GM21447 (cell line): ENCODE results near the gene UTS2.

Experiments used
- ATAC-seq: cut with Tn5 transposase; IDR thresholded peaks from one replicate; pipeline ENCODE4 v1.9.1; 2021; ENCODE audit not compliant: unreplicated experiment

UTS2 gene, protein sequence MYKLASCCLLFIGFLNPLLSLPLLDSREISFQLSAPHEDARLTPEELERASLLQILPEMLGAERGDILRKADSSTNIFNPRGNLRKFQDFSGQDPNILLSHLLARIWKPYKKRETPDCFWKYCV

GRCh38 chr1:7852804-7853683, at the start of gene UTS2:
TSS of gene UTS2 (minus strand) at chr1:7853065. CDS start at chr1:7853003, 62 bp downstream.
- no peak for ATAC-seq

DNA sequence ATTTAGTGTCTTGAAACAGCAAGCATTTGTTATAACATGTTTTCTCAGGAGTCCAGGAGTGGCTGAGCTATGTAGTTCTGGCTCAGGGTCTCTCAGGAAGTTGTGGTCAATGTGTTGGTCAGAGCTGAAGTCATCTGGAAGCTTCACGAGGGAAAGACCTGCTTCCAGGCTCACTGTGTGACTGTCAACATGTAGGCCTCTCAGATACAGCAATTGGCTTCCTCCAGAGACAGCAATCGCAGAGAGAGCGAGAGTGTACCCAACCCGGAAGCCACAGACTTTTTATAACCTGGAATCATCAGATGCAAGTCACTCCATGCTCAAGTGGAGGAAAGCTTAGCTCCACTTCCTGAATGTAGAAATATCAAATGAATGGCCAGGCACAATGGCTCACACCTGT, 46.9 kb upstream of the UTS2 start:
- ATAC-seq: no peak

DNA sequence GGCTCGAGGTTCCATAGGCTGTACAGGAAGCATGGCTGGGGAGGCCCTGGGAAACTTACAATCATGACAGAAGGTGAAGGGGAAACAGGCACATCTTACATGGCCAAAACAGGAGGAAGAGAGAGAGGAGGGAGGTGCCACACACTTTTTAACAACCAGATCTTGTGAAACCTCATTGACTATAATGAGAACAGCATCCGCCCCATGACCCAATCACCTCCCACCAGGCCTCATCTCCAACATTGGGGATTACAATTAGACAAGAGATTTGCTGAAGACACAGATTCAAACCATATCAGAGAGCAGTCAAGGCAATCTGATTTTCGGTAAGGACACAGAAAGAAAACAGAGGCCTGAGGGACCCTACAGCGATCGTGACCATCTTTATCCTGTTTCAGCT, 46.1 kb upstream of the UTS2 start:
- no peak for ATAC-seq

- no peak for ATAC-seq
These were observed 44.1 kb upstream of the UTS2 start for GRCh38 chr1:7896994-7897393.

- ATAC-seq: no peak
These were observed 40.8 kb upstream of the UTS2 start for GRCh38 chr1:7893529-7894180.

- ATAC-seq: no peak
These were observed 38.9 kb upstream of the UTS2 start for GRCh38 chr1:7891804-7892203.

DNA sequence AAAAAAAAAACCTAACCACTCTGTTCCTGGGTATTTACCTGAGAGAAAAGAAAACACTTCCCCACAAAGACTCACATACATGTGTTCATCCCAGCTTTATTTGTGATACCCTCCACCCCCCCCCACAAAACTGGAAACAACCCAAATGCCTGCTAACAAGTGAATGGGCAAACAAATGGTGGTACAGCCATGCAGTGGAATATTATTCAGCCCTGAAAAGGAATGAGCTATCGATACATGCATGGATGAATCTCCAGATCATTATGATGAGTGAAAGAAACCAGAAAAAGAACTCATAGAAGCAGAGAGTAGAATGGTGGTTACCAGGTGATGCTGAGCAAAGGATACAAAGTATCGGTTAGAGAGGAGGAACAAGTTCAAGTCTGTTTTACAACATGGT, 38.0 kb upstream of the UTS2 start:
- ATAC-seq: no peak

DNA sequence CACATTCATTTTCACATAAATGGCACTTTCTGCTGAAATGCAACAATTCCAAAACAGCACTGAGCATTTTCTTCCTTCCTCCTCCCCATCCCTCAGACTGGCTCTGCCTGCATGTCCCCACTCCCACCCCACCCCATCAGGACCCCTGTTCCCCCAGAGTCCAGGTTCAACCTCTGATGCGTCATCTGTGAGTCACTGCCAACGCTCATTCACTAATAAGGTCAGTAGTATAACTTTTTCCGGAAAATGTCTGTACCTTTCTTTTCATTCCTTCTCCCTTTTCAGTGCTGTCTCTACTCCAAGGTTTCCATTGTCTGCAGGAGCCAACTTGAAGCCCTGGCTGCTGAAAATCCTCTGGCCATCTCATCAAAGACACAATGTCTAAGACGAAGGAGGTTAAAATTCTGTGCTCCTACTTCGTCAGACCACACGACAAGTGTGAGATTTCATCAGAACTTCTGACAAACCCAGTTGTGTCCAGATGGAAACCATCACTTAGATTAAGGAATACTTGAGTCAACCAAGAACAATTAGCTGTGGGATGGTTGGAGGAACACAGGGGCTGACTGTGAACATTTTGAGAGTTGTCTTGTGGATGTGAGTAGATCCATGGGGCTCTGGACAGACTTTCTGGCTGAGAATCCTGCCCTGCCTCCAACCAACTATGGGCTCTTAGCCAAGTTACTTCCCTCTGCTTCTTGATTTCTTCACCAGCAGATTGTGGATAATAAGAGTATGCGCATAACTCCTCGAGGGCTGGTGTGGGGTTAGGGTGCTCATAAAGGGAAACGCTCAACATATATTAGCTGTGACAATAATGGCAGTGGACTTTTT, 35.6 kb upstream of the UTS2 start:
- ATAC-seq: no peak

- ATAC-seq: no peak
These were observed 33.5 kb upstream of the UTS2 start for GRCh38 chr1:7886405-7886745.

GRCh38 chr1:7885513-7886404, 32.9 kb upstream of the UTS2 start:
- no peak for ATAC-seq

DNA sequence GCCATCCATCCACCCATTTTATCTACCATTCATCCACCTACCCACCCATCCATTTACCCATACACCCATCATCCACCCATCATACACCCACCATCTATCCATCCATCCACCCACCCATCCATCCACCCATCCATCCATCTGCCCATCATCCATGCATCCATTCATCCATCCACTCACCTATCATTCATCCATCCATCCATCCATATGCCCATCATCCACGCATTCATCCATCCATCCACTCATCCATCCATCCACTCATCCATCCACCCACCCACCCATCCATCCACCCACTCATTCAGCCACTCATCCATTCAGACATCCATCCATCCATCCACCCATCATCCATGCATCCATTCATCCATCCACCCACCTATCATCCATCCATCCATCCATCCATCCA, 31.9 kb upstream of the UTS2 start:
- ATAC-seq: no peak

GRCh38 chr1:7879228-7879627, 26.4 kb upstream of the UTS2 start:
- no peak for ATAC-seq

DNA sequence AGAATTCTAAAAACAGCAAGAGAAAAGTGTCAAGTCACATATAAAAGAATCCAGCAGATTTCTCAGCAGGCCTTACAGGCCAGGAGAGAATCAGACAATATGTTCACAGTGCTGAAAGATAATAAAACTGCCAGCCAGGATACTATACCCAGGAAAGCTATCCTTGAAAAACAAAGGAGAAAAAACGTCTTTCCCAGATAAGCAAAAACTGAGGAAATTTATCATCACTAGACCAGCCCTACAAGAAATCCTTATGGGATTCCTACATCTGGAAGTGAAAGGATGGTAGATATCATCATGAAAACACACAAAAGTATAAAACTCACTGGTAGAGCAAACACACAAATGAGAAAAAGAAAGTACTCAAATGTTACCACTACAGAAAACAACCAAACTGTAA, 25.2 kb upstream of the UTS2 start:
- no peak for ATAC-seq

DNA sequence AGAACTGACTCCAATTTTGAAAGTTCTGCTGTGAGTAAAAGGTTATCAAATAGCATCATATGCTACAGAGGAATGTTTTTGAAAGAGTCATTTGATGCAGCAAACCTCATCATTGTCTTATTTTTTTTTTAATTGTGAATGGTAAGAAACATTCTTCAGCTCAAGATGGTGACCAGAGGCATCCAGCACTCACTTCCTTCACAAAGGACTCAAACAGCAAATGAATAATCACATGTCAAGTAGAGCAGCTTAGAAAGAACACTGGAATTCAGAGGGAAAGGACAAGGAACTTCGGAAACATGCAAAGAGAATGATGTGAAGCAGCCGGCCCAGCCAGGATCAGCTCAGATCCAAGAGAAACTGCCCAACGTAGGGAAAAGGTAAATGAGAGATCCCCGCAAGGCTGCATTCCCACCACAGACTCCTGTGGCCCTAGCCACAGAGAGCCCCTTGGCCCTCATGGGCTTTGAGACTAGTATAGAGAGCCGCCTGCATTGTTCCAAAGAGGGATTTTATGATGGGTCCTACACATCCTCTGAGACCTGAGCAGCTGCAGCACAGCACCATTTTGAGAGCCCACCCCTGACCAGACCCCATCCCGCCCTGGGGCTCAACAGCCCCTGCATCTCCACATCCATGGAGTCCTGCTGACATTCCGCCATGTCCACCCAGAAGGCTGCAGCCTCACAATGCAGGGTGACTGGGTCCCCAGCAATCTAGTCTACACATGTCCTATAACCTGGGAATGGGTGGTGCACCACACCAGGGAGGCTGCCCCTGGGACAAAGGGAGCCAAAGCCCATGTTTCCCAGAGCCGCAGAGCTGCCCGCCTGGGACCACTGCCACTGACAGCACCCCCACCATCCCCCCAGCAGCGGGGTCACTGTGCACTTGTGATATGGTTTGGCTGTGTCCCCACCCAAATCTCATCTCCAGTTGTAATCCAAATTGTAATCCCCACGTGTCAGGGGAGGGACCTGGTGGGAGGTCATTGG, 21.2 kb upstream of the UTS2 start:
- ATAC-seq: no peak

DNA sequence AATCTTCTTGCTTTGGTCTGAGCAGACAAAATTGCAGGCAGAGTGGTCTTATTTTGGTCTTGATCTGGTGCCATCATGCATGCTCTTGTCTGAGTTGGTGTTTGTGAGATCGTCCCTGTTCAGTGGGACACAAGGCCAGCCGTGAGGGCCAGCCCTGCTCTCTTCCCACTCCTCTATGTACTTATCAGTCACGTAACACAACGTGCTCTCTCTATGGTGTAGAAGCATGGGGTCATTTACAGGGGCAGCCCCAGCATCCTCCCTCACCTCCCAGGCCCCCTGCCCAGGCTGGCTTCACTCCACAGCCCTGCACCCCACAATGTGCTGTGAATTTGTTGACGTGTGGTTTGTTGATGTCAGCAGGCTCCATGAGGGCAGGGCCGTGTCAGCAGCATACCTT, 18.3 kb upstream of the UTS2 start:
- no peak for ATAC-seq

DNA sequence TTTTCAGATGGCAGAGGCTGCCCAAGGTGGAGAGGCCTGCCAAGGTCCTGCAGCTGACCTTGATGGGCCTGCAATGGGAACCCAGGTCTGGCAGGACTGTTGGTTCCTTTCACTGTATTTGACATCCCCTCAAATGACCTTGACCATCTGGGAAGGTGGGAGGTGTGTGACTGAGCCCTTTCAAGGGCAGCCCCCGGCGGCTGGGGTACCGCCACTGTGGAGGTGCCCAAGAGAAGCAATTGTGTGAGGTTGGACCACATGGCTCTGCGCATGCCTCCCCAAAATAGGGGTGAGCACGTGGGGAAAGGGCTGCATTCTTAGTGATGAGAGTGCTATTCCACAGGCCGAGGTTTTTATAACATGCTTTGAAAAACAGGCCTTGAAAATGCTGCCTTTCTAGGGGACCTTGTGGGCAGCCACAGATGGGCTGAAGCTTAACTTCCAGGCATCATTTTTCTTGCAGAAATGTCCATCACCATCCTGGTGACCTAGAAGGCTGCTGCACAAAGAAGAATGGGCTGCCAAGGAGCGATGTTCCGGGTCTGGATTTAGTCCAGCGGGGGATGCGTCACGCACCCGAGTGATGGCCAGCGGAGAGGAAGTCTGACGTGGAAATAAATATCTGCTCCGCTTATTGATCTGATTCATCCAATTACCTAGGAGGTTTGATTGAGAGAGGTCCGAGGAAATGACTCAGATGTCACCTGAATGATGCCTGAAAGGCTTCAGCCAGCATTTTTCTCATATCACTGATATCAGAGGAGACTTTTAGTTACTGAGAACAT, 16.5 kb upstream of the UTS2 start:
- no peak for ATAC-seq

DNA sequence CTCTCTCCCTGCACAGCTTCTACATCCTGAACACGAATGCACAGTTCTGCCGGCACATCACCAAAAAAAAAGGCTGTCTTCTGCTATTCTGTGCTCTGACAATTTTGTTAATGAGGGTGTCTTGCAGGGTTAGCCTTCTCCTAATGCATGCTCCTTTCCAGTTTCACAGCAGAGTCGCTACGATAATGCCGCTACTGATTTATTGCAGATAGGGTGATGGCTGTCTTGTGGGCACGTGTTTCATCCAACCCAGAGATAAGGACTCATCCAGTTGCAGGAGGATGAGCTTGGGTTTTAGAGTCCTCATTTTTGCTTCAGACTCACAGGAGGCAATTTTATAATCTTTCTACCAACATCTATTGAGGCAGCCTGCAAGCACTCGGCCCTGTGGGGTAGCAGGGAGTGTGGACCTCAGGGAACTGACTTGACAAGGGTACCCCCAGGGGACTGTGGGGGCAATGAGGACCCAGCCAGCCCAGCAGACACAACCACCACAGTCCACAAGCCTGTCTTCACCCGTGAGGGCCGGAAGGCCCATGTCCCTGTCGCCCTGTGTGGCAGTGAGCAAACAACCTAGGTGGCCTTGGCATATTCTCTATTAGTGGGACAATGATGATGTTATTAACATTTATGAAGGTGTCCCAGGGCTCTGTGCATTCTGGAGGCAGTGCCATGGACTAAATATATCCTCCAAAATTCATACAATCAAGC, 15.4 kb upstream of the UTS2 start:
- no peak for ATAC-seq

DNA sequence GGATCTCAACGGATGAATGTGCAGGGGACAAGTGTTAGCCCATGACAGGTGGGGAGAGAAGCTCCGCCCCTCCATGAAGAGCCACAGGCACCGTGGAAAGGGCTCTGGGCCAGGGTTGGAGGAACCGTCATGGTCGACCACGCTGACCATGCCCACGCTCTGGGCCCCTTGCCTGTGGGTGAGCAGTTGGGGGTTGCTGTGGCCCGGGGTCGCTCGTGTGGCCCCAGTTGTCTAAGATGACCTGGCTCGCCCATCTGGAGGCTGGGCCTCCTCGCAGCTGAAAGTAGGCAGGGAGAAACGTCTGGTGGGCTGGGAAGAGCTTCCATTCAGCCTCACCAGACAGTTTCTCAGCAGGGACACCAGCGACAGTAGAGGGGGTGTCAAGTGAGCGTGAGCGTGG, 13.1 kb upstream of the UTS2 start:
- no peak for ATAC-seq
